ENCODE data around the gene PTTG1IP2.

The PTTG1IP2 gene

GRCh38 chr7:90474284-90475210, 5.1 kb downstream of the PTTG1IP2 start:
- H3K4me3 ChIP-seq (ENCODE audit: low read depth, low read length): no peak overlapping the region
- peak; percentile 78 for DNase-seq (ENCODE audit: low read depth)
- TF ChIP-seq, protein P1, sequence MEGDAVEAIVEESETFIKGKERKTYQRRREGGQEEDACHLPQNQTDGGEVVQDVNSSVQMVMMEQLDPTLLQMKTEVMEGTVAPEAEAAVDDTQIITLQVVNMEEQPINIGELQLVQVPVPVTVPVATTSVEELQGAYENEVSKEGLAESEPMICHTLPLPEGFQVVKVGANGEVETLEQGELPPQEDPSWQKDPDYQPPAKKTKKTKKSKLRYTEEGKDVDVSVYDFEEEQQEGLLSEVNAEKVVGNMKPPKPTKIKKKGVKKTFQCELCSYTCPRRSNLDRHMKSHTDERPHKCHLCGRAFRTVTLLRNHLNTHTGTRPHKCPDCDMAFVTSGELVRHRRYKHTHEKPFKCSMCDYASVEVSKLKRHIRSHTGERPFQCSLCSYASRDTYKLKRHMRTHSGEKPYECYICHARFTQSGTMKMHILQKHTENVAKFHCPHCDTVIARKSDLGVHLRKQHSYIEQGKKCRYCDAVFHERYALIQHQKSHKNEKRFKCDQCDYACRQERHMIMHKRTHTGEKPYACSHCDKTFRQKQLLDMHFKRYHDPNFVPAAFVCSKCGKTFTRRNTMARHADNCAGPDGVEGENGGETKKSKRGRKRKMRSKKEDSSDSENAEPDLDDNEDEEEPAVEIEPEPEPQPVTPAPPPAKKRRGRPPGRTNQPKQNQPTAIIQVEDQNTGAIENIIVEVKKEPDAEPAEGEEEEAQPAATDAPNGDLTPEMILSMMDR (IDR thresholded peaks at IDR 0.05; ENCODE audit: low read depth, low read length, missing control alignments): no peak
- in situ Hi-C loops (cut with HindIII; ENCODE audit: low sequenced_read_pairs): no loop called here

- in situ Hi-C loops (cut with HindIII; ENCODE audit: low sequenced_read_pairs): no loop called here
- TF ChIP-seq, protein P1 (IDR thresholded peaks at IDR 0.05; ENCODE audit: low read depth, low read length, missing control alignments): no peak
- H3K4me3 ChIP-seq (ENCODE audit: low read depth, low read length): no peak overlapping the region
- DNase-seq (ENCODE audit: low read depth): no peak
These were observed 13.8 kb downstream of the PTTG1IP2 start for GRCh38 chr7:90483251-90483650.

DNA sequence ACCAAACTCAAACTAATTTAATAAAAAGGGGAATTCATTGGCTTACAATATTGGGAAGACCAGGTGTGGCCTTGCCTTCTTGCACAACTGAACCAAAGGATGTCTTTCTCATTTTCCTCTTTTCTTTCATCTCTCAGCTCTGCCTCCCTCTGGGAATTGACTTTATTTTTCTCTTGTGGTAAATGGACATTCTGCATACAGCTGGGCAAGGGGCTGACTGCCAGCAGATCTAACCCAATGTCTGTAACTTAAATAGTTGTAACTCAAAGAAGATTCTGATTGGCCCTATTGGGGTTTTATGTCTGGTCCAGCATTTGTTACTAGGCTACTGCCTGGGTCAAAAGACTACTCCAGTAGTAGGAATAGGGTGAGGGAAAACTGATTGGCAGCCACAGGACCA, 15.3 kb downstream of the PTTG1IP2 start:
- in situ Hi-C loops (cut with HindIII; ENCODE audit: low sequenced_read_pairs): no loop called here
- TF ChIP-seq, protein P1 (IDR thresholded peaks at IDR 0.05; ENCODE audit: low read depth, low read length, missing control alignments): no peak
- no peak overlapping the region for H3K4me3 ChIP-seq (ENCODE audit: low read depth, low read length)
- DNase-seq (ENCODE audit: low read depth): no peak

DNA sequence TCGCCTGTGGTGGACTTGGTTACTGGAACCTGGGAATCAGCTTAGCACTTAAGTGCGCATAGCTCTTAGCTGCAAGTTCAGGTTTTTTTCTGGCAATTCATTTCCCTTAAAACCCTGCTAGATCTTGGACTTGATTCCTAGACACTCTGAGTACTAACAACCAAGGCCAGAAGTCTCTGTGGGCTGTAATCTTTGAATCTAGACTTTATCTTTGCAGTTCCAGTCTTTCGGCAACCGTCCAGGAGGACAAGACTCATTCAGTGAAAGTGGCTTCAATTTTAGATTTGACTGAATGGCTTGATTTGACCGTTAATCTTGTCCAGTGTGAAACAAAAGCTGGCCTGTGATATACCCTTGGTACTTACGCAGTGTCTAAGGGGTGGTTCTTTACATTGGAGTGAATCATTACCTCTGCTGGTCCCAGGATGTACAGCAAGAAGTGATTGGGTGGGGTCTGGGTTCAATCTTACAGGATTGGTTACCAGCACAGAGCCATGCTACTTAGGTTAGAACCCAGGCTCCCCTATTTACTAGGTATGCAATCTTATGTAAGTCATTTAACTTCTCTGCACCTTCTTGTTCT, 16.4 kb downstream of the PTTG1IP2 start:
- in situ Hi-C loops (cut with HindIII; ENCODE audit: low sequenced_read_pairs): no loop called here
- TF ChIP-seq, protein P1 (IDR thresholded peaks at IDR 0.05; ENCODE audit: low read depth, low read length, missing control alignments): no peak
- DNase-seq (ENCODE audit: low read depth): no peak
- no peak overlapping the region for H3K4me3 ChIP-seq (ENCODE audit: low read depth, low read length)

DNA sequence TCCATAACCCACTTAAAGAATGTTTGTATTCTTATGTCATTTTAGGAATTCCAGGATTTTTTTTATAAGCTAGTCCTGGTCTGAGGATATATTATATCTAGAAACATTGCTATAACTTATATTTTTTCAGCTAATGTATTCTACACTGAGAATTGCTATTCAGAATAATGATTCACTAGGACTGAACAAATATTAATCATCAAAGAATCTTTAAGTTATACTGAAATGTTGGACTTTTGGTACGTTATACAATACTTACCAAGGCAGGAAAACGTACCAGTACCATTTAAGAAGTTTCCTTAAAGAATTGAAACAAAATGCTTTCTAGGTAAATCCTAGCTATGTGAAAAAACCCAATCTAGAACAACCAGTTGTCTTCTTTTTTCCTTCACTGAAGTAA, 18.4 kb downstream of the PTTG1IP2 start:
- in situ Hi-C loops (cut with HindIII; ENCODE audit: low sequenced_read_pairs): no loop called here

GRCh38 chr7:90488220-90488619, 18.8 kb downstream of the PTTG1IP2 start:
- TF ChIP-seq, protein P1 (IDR thresholded peaks at IDR 0.05; ENCODE audit: low read depth, low read length, missing control alignments): no peak
- DNase-seq (ENCODE audit: low read depth): no peak
- H3K4me3 ChIP-seq (ENCODE audit: low read depth, low read length): no peak overlapping the region
- in situ Hi-C loops (cut with HindIII; ENCODE audit: low sequenced_read_pairs): no loop called here

More for the DNA sequence above, 18.4 kb downstream of the PTTG1IP2 start:
- no peak overlapping the region for H3K4me3 ChIP-seq (ENCODE audit: low read depth, low read length)
- DNase-seq (ENCODE audit: low read depth): no peak
- TF ChIP-seq, protein P1 (IDR thresholded peaks at IDR 0.05; ENCODE audit: low read depth, low read length, missing control alignments): no peak

Measured in astrocyte of the cerebellum (primary cell).